HG02588 (cell line): Measurements from ENCODE around the gene FHIT.

Experiments used
- ATAC-seq: cut with Tn5 transposase; IDR thresholded peaks from one replicate; pipeline ENCODE4 v1.9.1; 2021; ENCODE audit warnings: mild to moderate bottlenecking, moderate library complexity; ENCODE audit not compliant: unreplicated experiment

Gene FHIT

DNA sequence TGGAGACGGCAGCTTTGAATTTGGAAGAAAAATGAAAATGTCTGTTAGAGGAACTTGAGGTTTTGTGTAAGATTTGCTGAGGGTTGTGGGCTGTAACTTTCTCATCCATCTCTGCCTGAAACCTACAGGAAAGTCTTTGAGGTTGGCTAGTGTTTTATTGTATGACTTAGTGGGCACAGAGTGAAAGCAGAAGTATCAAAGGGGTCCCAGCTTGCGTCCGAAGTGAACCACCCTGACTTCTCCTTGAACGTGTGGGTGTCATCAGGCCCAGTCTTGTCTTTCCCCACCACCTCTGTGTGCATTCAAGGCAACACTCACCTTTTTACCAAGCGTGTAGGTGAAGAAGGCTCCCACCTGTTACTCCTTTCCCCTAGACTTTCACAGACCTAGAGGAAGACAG is 1519.3 kb downstream of the FHIT start:
- ATAC-seq: no peak

DNA sequence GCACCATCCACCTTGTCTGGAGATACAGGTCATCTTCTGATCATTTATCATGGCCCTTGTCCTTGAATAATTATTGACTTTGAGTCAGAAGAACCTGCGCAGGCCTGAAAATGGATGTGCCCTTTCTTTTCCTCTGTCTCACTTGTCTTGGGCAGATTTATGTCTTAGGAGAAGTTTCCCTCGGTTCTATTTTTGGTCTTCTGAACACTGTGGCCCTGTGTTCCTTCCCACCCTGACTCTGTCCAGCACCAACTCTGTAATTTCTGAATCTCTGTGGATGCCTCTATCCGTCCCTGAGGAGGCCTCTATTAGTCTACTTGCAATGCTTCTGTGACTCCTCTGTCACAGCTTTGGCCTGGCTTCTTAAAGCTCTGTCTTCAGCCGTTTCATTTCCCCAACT is 1520.7 kb downstream of the FHIT start:
- no peak for ATAC-seq

DNA sequence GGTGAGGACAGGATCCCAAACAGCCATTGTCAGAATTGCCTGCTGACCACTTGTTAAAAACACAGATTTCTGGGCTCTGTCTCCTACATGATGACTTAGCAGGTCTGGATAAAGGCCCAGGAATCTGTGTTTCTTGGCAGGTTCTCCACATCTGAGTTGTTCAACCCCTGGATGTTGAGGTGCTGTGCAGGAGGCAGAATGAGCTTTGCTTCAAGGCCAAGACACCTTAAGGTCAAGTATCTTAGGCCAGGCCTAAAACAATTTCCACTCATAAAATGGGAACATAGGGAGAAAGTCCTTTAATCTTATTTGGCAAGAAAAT is 1522.7 kb downstream of the FHIT start:
- ATAC-seq: no peak

DNA sequence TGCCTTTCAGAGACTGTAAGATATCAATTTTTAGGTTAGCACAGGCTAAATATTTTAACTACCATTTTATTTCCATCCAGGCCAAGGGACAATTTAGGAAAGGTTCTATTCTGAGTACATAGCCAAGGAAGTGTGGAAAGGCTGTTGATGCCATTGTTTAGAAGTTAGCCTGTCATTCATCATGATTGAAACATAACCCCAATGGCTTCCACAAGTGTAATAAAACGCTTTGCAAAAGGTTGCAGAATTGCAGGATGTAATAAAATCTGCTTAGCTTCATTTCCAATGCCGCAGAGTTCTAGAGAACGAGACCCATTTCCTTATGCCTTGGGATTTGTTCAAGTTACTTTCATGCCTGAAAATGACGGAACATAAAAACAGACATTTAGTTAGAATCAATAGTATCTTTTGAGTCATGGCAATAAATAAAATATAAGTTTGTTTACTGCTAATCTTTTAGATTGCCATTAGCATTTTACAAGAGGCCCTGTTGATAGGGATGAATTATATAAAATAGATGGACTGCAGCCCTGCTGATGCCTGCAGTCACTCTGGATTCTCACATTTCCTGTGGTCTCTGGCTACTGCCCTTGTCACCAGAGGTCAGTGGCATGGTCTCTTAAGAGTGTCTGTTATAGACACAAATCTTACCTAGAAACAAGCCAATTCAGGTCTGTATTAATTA is 1523.2 kb downstream of the FHIT start:
- no peak for ATAC-seq

DNA sequence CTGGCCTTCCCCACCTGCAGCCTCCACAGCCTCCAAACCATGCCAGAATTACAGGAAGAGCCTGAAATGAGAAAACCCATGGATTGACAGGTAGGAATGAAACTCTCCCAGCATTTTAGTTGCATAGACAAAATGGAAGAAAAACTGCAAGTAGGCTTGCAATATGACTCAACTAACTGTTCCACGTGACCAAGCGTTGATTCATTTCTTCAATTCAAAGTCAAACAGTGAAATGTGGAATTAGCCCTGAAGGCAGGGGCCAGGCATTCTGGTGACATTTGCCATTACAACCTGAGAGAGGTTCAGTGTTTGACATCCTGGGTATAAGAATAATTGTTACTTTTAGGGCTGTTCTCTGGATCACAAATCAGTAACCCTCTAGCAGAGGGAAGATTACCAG is 1525.0 kb downstream of the FHIT start:
- no peak for ATAC-seq

DNA sequence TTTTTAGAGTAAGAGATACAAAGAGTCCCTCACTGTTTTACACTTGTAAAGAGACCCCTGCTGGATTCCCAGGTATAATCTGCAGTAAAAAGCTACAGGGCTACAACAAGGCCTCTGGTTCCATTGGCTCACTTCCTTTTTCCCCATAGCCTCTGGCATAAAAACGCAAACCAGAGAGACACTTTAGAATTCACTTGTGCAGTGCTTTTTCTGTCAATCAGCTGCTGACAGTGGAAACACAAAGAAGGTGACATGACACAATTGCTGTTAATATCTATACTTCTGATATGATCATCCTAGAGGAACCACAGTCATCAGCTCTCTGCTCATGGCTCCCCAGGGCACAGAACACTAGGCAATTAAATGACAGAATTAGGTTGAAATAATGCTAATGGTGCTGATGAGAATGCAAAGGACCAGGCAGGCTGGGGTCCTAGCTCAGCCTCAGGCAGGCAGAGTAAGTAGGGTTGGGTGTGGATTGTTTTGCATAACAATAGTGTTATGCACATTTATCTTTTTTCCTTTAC is 1533.5 kb downstream of the FHIT start:
- no peak for ATAC-seq

DNA sequence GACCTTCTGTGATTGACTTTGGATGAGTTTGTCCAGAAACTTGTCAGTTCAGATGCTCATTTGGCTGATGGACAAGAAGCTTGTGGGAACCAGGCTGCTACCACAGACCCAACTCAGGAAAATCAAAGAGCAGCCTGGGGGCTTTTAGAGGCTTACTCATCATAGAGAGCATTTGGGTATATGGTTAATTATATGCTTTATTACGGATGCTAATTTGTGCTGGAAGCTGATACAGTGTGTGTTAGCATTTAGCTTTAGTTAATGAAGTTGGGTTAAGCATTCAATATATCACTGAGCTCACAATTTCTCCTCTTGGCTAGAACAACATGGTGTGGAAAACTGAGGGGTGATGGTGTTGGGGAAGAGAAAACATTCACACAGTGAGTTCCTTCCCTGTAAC is 1537.2 kb downstream of the FHIT start:
- no peak for ATAC-seq

DNA sequence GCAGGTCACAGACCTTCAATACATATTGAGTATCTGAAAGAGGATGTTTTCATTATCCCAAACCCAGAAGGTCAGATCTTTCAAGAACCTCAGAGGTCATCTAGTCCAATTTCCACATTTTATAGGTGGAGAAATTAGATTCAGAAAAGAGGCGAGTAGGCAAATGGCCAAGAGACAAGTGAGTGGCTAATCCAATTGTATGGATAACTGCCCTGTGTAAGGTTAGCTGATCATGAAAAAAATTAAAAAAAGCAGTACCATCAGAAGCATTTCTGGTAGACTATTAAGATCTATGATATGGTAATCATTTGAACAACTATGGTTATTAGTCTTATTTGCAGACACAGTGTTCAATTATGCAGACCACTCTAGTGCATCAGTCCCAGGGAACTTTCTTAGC is 1540.7 kb downstream of the FHIT start:
- no peak for ATAC-seq

DNA sequence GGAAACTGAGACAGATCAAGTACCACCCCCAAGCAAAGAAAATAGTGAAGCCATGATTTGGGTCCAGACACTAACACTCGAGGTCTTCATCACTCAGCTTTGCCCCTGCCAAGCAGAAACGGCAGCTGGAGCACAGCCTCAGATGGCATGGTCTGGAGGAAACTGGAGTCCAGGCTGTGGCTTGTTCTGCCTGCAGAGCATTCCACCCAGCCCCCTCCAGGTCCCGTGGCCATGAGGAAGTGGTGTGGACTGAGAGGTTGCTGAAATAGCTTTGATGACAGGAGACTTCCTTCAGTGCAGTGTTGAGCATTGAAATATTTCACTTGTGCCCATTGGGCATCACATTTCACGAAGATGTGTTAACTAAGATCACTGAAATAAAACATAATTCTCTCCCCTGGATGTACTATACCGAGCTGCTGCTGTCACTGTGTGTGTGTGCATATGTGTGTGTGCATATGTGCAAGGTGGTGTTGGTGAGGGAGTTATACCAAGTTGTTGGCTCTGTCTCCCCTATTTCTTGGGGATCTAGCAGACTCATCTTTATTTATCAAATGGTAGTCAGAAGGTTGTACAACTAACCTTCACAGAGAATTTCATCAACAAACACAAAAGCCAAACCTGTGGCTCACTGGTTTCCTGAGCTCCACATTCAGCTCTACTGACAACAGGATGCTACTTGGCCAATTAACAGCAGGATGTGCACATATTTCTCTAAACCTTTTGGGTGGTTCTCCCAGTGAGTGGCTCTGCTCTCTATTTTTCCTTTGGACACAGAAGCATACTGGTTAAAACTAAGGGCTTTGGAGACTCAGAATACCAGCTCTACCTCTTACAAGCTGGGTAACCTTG is 1541.3 kb downstream of the FHIT start:
- ATAC-seq: no peak

DNA sequence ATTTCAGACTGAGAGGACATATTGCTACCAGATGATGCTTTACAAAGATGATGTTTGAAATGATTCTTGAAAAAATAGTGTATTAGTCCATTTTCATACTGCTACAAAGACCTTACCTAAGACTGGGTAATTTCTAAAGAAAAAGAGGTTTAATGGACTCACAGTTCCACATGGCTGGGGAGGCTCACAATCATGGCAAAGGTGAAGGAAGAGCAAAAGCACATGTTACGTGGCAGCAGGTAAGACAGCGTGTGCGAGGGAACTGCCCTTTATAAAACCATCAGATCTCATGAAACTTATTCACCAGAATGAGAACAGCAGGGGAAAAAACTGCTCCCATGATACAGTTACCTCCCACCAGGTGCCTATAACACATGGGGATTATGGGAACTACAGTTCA is 1543.0 kb downstream of the FHIT start:
- no peak for ATAC-seq

DNA sequence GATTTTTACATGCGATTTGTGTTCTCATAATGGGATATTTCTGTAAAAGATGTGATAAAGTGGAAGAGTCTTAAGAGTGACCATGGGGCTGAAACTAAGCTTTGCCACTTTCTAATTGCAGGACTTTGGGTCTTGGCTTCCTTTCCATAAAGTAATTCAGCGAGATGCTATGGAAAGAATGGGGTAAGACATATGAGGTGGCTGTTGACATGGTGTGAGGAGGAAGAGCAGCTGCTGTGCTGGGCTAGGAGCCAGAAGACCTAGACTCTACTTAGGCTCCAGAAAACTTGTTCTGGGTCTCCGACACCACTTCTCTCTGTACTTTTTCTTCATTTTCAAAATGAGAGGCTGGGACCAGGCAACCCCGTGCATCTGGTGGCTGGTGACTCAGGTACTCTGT is 1547.0 kb downstream of the FHIT start:
- ATAC-seq: no peak

DNA sequence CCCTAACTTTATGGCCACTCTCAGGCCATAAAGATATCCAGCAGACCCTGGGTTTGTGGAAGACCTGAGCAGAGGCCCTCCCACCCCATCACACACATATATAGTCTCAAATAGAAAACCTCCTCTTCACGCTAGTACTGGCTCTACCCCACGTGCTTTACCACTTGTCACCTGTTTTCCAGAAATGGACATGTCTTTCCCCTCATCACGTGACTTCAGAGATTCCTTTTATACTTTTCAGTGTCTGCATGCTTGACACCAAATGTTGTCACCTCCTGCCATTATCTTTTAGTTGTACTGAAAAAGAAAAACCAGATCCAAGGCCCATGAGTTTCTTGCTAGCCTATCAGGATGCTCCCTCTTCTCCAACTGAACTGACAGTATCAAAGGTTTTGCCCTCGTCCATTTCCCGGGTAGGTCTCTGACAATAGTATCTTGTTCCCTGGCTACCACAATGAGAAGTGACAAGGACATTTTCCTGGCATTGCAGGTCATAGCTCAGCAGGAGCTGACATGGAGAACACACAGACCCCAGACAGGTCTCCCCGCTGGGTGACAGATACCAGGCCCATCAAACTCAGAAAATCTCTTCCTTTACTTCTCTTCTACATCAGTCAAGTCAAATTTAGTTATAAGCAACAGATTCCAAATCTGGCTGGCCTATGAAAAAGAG is 1551.5 kb downstream of the FHIT start:
- no peak for ATAC-seq
